ENCODE measurements around the gene KCTD11.
A peak's percentile ranks its signal among the peaks of the same experiment; 100 is the strongest.

Gene KCTD11

GRCh38 chr17:7380855-7381683 is 29.1 kb downstream of the KCTD11 start, which contains the start of gene TNK1:
Gene TNK1, plus strand, starts transcription at chr17:7381089. Its CDS starts 1,838 bp downstream, at chr17:7382927.
- no peak for DNase-seq

DNA sequence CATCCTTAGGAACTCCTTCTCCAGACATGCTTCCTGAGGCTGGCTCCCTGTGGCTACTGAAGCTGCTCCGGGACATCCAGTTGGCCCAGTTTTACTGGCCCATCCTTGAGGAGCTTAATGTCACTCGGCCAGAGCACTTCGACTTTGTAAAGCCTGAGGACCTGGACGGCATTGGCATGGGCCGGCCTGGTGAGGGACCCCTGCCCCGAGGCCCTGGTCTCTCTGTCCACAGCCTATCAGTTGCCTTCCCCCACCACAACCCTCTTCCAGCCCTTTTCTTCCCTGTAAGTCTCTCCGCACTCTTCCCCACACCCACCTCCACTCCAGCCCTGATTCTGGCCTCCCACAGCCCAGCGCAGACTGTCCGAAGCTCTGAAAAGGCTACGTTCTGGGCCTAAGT is 30.9 kb downstream of the KCTD11 start:
- no peak for DNase-seq

- DNase-seq: no peak
Observed at GRCh38 chr17:7383371-7383741, 31.4 kb downstream of the KCTD11 start.

DNA sequence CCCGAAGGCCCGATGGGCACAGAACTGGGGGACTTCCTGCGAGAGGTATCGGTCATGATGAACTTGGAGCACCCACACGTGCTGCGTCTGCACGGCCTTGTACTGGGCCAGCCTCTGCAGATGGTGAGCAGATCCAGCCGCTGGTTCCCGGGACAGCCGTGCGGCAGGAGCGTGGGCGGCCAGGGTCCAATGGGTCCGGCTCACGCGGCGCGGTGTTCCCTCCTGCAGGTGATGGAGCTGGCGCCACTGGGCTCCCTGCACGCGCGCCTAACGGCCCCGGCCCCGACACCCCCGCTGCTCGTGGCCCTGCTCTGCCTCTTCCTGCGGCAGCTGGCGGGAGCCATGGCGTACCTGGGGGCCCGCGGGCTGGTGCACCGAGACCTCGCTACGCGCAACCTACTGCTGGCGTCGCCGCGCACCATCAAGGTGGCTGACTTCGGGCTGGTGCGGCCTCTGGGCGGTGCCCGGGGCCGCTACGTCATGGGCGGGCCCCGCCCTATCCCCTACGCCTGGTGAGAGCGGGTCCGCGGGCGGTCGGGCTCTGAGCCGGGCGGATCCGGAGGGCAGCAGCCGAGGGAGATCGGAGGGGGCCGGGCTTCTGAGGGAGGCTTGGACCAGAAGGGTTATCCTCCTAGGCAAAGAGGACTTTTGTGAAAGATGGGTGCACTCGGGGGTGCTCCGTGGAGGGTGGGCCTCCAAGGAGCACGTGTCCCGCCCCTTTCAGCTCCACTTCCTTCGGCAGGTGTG is 32.0 kb downstream of the KCTD11 start:
- no peak for DNase-seq

DNA sequence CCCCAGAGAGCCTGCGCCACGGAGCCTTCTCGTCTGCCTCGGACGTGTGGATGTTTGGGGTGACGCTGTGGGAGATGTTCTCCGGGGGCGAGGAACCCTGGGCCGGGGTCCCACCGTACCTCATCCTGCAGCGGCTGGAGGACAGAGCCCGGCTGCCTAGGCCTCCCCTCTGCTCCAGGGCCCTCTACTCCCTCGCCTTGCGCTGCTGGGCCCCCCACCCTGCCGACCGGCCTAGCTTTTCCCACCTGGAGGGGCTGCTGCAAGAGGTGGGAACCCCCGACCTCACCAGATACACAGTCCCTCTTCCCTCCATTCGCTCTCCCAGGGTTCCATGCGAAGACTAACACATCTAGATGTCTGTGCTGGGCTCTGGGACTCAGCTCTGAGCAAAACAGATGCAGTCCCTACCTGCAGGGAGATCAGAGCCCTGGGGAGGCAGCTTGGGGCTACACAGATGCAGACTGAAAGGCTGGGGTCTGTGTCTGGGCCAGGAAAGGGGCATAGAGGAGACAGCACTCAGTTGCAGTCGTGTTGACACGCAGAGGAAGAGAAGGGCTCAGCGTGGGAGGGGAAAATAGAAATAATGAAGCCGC is 32.6 kb downstream of the KCTD11 start:
- no peak for DNase-seq

DNA sequence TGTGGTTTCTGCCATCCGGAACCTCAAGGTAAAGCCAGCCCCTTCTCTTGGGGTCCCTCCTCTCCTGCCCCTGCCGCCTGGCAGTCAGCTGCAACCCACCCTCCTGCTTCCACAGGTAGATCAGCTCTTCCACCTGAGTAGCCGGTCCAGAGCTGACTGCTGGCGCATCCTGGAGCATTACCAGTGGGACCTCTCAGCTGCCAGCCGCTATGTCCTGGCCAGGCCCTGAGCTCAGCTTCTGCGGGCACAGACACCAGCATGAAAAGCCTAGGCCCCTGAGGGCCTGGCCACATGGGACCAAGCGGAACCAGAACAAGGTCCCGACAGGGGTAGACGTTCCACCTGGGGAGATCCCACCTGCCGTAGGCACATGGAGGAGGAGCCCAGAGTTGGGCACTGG is 36.9 kb downstream of the KCTD11 start:
- DNase-seq: no peak

DNA sequence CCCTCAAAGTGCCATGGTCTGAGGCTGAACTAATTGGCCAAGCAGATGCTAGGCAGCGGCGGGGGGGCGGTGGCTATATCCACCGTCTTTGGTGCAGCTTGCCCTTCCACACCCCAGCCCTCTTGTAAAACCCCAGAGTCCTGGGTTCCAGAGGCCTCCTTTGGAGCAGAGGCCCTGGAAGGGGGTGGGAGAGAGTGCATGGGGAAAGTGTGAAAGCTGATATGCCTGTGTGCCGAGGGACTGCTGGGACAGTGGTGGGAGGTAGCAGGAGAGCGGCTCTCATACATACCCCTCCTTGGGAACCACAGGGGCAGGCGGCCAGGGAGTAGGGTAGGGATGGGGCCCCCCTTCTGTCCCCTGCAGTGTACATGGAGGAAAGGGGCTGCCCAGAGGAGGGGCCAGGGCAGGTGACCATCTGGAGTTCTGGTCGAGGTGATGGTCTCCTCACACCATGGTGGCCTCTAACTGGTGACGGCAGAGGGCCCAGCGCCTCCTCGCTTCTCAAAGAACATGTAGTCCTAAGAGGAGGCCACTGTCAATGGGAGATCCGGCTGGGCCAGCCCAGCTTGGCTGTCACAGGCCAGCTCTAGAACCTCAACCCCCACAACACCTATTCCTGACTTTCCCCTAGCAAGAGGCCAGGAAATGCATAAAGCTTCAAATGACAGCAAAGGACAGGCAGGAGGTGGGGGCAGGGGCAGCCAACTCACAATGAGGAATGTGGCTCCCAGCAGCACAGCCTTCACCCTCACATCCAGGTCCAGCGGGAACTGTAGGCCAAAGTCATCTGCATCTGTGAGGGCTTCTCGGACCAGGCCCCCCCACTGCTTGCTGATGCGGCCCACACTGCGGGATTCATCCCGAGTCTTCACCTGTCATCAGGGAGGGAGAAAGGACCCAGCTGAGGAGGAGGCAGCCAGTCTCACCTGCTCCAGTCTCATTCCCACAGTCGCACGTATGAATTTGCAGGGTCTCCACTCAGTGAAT is 38.3 kb downstream of the KCTD11 start:
- DNase-seq: no peak

- DNase-seq: no peak
Observed at GRCh38 chr17:7391307-7391706, 39.3 kb downstream of the KCTD11 start.

DNA sequence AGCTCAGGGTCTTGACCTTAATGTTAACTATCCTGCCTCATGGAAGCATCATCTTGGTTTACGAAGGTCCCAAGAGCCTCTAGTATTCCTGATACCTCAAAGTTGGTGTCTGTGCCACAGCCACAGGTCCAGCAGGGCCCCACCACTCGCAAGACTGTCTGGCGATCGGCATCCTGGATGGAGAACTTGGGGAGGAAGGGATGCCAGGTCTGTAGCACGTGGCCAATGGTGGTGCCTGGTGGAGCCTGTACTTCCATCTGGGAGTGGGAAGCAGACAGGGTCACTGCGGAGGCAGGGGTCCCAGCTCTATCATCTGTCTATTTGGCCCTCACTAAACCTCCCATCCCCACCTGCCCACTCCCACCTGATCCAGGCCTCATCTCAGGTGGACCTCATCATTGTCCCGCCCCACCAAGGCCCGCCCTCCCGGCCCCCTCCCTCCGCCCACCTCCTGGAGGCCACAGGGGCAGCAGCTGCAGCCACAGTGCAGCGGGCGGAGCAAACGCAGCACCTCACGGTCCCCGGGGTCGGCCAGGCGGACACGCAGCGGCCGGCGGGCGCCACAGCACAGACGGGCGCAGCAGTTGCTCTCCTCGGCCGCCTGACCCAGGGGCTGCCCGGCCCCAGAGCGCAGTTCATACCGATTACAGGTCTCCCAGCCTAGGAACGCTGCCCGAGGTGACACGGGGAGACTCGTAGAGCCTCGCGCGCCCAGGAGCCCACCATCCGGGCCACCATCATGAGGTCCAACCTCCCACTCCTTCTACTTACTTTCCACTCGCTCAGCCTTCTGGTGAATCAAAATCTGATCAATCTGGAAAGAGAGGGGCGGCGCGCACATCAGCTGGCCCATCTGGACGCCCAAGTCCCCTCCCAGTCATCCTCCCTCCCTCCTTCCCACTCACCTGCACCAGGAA is 41.0 kb downstream of the KCTD11 start:
- no peak for DNase-seq

- DNase-seq: no peak
Observed at GRCh38 chr17:7393613-7394451, 41.9 kb downstream of the KCTD11 start.

GRCh38 chr17:7394452-7395191 is 42.7 kb downstream of the KCTD11 start, which contains the start of gene PLSCR3:
Gene PLSCR3, minus strand, starts transcription at chr17:7394525. Its CDS starts 415 bp downstream, at chr17:7394110.
- peak; percentile 47 for DNase-seq

GRCh38 chr17:7396147-7396546 is 44.2 kb downstream of the KCTD11 start:
- no peak for DNase-seq

- no peak for DNase-seq
Observed at GRCh38 chr17:7398612-7399011, 46.6 kb downstream of the KCTD11 start.

GRCh38 chr17:7403043-7403726 is 51.2 kb downstream of the KCTD11 start:
- no peak for DNase-seq

DNA sequence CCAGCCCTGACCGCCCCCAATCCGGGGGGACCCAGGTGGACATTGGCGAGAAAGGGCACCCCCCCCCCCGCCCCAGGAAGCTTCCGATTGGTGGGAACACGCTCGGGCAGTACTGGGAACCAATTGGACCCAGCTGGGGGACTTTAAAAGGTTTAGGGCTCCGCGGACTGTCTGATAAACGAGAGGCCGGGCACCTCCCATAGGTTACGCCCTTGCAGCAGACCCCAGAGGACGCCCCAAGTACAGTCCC is 51.7 kb downstream of the KCTD11 start:
- no peak for DNase-seq

DNA sequence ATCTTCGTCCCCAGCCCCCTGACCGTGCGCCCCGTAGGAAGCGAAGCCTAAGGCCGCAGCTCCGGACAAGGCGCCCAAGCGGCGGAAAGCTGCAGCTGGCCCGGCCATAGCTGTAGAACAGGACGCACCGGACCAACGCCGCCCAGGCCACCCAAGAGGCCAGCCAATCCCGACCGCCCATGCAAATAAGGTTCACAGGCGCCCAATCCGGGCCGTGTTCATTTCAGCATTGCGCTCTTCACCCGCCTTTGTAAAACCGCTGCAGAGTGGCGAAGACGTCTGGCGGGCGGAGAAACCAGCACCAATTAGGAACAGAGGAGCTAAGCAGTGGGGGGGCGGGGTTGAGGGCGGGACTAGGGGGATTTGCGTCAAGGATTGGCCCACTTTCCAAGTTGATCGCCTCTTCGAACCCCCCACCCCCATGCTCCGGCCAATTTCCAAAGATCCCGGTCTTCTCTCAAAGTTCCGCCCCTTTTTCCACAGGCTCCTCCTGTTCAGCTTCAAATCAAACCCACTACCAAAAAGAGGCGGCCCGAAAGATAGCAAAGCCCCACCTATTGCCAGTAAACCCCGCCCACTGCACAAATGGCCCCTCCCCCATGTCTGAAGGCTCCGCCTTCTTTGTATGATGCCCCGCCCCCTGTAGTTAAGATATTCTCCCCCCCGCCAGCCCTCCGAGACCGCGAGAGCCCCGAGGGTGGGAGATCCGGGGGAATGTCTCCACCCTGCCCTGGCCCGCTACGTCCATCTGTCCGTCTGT is 52.2 kb downstream of the KCTD11 start, which contains the start of gene TMEM256:
Gene TMEM256 (minus strand): TSS at position 121 of the 760 bp plus-strand sequence. CDS start 13 bp downstream, at position 108.
- peak; percentile 81 for DNase-seq

All from NK-92 treated with Interleukin-12 subunit alpha and Interleukin-12 subunit beta, amount 100 ng/mL, for 24 hours (cell line).